Mesothelial cell of epicardium (in vitro differentiated cells): ENCODE measurements around the gene MBNL3. TPM values are rescaled to one million over a fixed set of nuclear protein-coding genes. Genes with fewer than 3 reads are reported as not detected.

ENCODE experiments used
- DNase-seq, 2 experiments: peaks; one replicate each; pipeline ENCODE4 v3.0.0; 2021; ENCODE audit warnings: low spot score in 2 of 2; ENCODE audit not compliant: unreplicated experiment in 2 of 2
- H3K27ac Mint-ChIP-seq: 2 replicates; pipeline ENCODE4 v1.8.0; 2021; ENCODE audit warnings: mixed read lengths
- H3K27me3 Mint-ChIP-seq: 2 replicates; pipeline ENCODE4 v1.8.0; 2021; ENCODE audit warnings: low read depth, mixed read lengths
- H3K36me3 Mint-ChIP-seq: 2 replicates; pipeline ENCODE4 v1.8.0; 2021; ENCODE audit warnings: mixed read lengths
- H3K4me1 Mint-ChIP-seq: 2 replicates; pipeline ENCODE4 v1.8.0; 2021; ENCODE audit warnings: mixed read lengths
- H3K4me3 Mint-ChIP-seq: 2 replicates; pipeline ENCODE4 v1.8.0; 2021; ENCODE audit warnings: mild to moderate bottlenecking, moderate library complexity, mixed read lengths
- H3K9me3 Mint-ChIP-seq: 2 replicates; pipeline ENCODE4 v1.8.0; 2021; ENCODE audit warnings: mixed read lengths
- total RNA-seq: library from RNA; stranded (reverse); gene quantifications from 3 replicates; pipeline ENCODE4 v1.2.1, GENCODE V29; 2021
- TF ChIP-seq, protein P1 (sequence below): fragments of 200-600 bp; sonication (generic); IDR thresholded peaks from one replicate; pipeline ENCODE4 v1.5.0; 2021; ENCODE audit warnings: antibody characterized with exemption; ENCODE audit not compliant: unreplicated experiment

The MBNL3 gene
- total RNA-seq, 1 donor from 2014 or later: 28.1 TPM

GRCh38 chrX:132369617-132370326 is 119.1 kb downstream of the MBNL3 start:
- no peak for DNase-seq
- H3K4me3 Mint-ChIP-seq: no peak overlapping the region
- H3K36me3 Mint-ChIP-seq: no peaks in the 10 kb centered on the region
- no peak overlapping the region for H3K27ac Mint-ChIP-seq
- no peaks in the 10 kb centered on the region for H3K27me3 Mint-ChIP-seq
- no peaks in the 10 kb centered on the region for H3K9me3 Mint-ChIP-seq
- TF ChIP-seq, protein P1, sequence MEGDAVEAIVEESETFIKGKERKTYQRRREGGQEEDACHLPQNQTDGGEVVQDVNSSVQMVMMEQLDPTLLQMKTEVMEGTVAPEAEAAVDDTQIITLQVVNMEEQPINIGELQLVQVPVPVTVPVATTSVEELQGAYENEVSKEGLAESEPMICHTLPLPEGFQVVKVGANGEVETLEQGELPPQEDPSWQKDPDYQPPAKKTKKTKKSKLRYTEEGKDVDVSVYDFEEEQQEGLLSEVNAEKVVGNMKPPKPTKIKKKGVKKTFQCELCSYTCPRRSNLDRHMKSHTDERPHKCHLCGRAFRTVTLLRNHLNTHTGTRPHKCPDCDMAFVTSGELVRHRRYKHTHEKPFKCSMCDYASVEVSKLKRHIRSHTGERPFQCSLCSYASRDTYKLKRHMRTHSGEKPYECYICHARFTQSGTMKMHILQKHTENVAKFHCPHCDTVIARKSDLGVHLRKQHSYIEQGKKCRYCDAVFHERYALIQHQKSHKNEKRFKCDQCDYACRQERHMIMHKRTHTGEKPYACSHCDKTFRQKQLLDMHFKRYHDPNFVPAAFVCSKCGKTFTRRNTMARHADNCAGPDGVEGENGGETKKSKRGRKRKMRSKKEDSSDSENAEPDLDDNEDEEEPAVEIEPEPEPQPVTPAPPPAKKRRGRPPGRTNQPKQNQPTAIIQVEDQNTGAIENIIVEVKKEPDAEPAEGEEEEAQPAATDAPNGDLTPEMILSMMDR: no peak
- H3K4me1 Mint-ChIP-seq: peaks cover 2% of the 10 kb centered on the region

GRCh38 chrX:132367984-132368383 is 120.9 kb downstream of the MBNL3 start:
- Mint-ChIP-seq H3K4me3 (no peak overlapping the region), H3K36me3 (no peaks in the 10 kb centered on the region)
- TF ChIP-seq, protein P1: no peak

DNA sequence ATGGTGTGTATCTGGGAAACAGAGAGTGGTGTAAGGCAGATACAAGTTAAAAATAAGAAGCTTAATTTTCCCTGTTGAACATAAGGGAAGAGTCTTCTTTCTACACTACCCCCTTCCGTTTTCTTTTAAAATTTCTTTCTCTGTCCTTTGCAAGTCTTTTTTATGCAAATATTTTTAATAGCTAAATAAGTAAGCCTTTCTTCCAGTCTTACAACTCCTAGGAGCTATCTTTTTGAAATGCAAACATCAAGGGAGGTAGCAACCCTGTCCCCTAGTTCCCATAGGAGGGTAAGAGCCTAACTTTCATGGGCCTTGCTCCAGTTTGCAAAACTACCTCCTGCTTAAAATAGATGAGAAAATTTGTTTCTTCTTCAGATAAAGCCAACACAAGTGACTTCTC is 121.5 kb downstream of the MBNL3 start:
- peaks cover 2% of the 10 kb centered on the region for H3K4me1 Mint-ChIP-seq
- TF ChIP-seq, protein P1: no peak
- H3K9me3 Mint-ChIP-seq: peaks cover 4% of the 10 kb centered on the region
- DNase-seq: no peak
- no peak overlapping the region for H3K27ac Mint-ChIP-seq
- H3K4me3 Mint-ChIP-seq: no peak overlapping the region
- H3K27me3 Mint-ChIP-seq: no peaks in the 10 kb centered on the region
- H3K36me3 Mint-ChIP-seq: no peaks in the 10 kb centered on the region

More at GRCh38 chrX:132367984-132368383, 120.9 kb downstream of the MBNL3 start:
- no peak overlapping the region for H3K27ac Mint-ChIP-seq
- DNase-seq: no peak
- no peaks in the 10 kb centered on the region for H3K27me3 Mint-ChIP-seq
- H3K4me1 Mint-ChIP-seq: peaks cover 2% of the 10 kb centered on the region
- H3K9me3 Mint-ChIP-seq: peaks cover 4% of the 10 kb centered on the region

DNA sequence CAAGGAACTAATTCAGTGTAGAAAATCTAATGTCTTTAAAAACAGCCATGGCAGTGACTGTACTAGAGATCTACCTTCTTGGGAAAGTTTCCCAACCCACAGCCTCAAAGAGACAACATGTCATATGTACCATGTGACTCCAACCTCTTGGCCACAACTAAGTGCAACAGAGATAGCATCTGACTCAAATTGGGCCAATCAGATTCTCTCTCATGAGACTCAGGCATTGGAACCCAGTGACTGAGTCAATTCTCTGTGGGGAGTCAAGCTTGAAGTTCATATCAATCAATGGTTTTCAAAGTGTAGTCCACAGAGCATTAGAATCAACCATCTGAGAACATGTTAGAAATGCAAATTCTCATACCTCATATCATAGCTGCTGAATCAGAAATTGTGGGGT is 123.3 kb downstream of the MBNL3 start:
- Mint-ChIP-seq H3K36me3 (no peaks in the 10 kb centered on the region), H3K27ac (no peak overlapping the region), H3K4me1 (peaks cover 2% of the 10 kb centered on the region), H3K4me3 (no peak overlapping the region), H3K9me3 (peaks cover 4% of the 10 kb centered on the region), H3K27me3 (no peaks in the 10 kb centered on the region)
- TF ChIP-seq, protein P1: no peak
- no peak for DNase-seq

GRCh38 chrX:132364313-132364712 is 124.5 kb downstream of the MBNL3 start:
- Mint-ChIP-seq H3K4me3 (no peak overlapping the region), H3K27me3 (no peaks in the 10 kb centered on the region), H3K9me3 (peaks cover 4% of the 10 kb centered on the region), H3K36me3 (no peaks in the 10 kb centered on the region), H3K4me1 (peaks cover 2% of the 10 kb centered on the region), H3K27ac (no peak overlapping the region)
- DNase-seq: no peak
- TF ChIP-seq, protein P1: no peak
